Measurements from ENCODE around the gene YKT6.
"Not testable (repeated sequence)": the region's sequence is repeated elsewhere in the genome, so short reads cannot be mapped to it uniquely, and the experiment has no call there.

Gene YKT6

GRCh38 chr7:44161371-44161770 lies 39.4 kb upstream of the YKT6 start:
- Mint-ChIP-seq H3K4me1 (ENCODE audit: low read depth) (no peaks in the 10 kb centered on the region), H3K27ac (no peak overlapping the region), H3K4me3 (no peak overlapping the region), H3K27me3 (ENCODE audit: low read depth) (peaks cover 17% of the 10 kb centered on the region), H3K9me3 (no peaks in the 10 kb centered on the region), H3K36me3 (ENCODE audit: low read depth) (no peaks in the 10 kb centered on the region)

GRCh38 chr7:44162179-44162578 lies 38.6 kb upstream of the YKT6 start:
- no peak overlapping the region for H3K27ac Mint-ChIP-seq
- no peaks in the 10 kb centered on the region for H3K4me1 Mint-ChIP-seq (ENCODE audit: low read depth)
- no peaks in the 10 kb centered on the region for H3K36me3 Mint-ChIP-seq (ENCODE audit: low read depth)
- H3K4me3 Mint-ChIP-seq: no peak overlapping the region
- H3K9me3 Mint-ChIP-seq: no peaks in the 10 kb centered on the region
- H3K27me3 Mint-ChIP-seq (ENCODE audit: low read depth): peaks cover 17% of the 10 kb centered on the region

GRCh38 chr7:44162785-44163395 lies 37.9 kb upstream of the YKT6 start:
- no peak overlapping the region for H3K27ac Mint-ChIP-seq
- H3K4me1 Mint-ChIP-seq (ENCODE audit: low read depth): peaks cover 3% of the 10 kb centered on the region
- no peaks in the 10 kb centered on the region for H3K36me3 Mint-ChIP-seq (ENCODE audit: low read depth)
- peaks cover 17% of the 10 kb centered on the region for H3K27me3 Mint-ChIP-seq (ENCODE audit: low read depth)
- no peak overlapping the region for H3K4me3 Mint-ChIP-seq
- H3K9me3 Mint-ChIP-seq: no peaks in the 10 kb centered on the region

- Mint-ChIP-seq H3K9me3 (no peaks in the 10 kb centered on the region), H3K4me1 (ENCODE audit: low read depth) (peaks cover 4% of the 10 kb centered on the region), H3K27ac (no peak overlapping the region), H3K4me3 (no peak overlapping the region), H3K27me3 (ENCODE audit: low read depth) (peaks cover 17% of the 10 kb centered on the region), H3K36me3 (ENCODE audit: low read depth) (no peaks in the 10 kb centered on the region)
These were observed 37.2 kb upstream of the YKT6 start for GRCh38 chr7:44163591-44163990.

GRCh38 chr7:44167920-44168319 lies 32.9 kb upstream of the YKT6 start:
- H3K4me1 Mint-ChIP-seq (ENCODE audit: low read depth): peaks cover 4% of the 10 kb centered on the region
- no peaks in the 10 kb centered on the region for H3K9me3 Mint-ChIP-seq
- no peak overlapping the region for H3K4me3 Mint-ChIP-seq

GRCh38 chr7:44171901-44172300 lies 28.9 kb upstream of the YKT6 start:
- H3K27ac Mint-ChIP-seq; H3K36me3 Mint-ChIP-seq (ENCODE audit: low read depth); H3K4me1 Mint-ChIP-seq (ENCODE audit: low read depth); H3K4me3 Mint-ChIP-seq; H3K9me3 Mint-ChIP-seq: not testable (repeated sequence)
- peaks cover 28% of the 10 kb centered on the region for H3K27me3 Mint-ChIP-seq (ENCODE audit: low read depth)

More at GRCh38 chr7:44167920-44168319, 32.9 kb upstream of the YKT6 start:
- no peaks in the 10 kb centered on the region for H3K36me3 Mint-ChIP-seq (ENCODE audit: low read depth)
- no peak overlapping the region for H3K27ac Mint-ChIP-seq
- H3K27me3 Mint-ChIP-seq (ENCODE audit: low read depth): peaks cover 25% of the 10 kb centered on the region

- Mint-ChIP-seq H3K4me1 (ENCODE audit: low read depth) (peaks cover 4% of the 10 kb centered on the region), H3K27me3 (ENCODE audit: low read depth) (peaks cover 28% of the 10 kb centered on the region), H3K36me3 (ENCODE audit: low read depth) (no peaks in the 10 kb centered on the region), H3K4me3 (no peak overlapping the region), H3K27ac (no peak overlapping the region), H3K9me3 (no peaks in the 10 kb centered on the region)
These were observed 28.4 kb upstream of the YKT6 start for GRCh38 chr7:44172352-44172751.

- Mint-ChIP-seq H3K27ac (no peak overlapping the region), H3K36me3 (ENCODE audit: low read depth) (no peaks in the 10 kb centered on the region), H3K4me1 (ENCODE audit: low read depth) (peaks cover under 1% of the 10 kb centered on the region), H3K4me3 (no peak overlapping the region), H3K9me3 (no peaks in the 10 kb centered on the region), H3K27me3 (ENCODE audit: low read depth) (peaks cover 28% of the 10 kb centered on the region)
These were observed 27.9 kb upstream of the YKT6 start for GRCh38 chr7:44172803-44173424.

GRCh38 chr7:44173911-44174693 lies 26.7 kb upstream of the YKT6 start:
- no peaks in the 10 kb centered on the region for H3K36me3 Mint-ChIP-seq (ENCODE audit: low read depth)
- no peaks in the 10 kb centered on the region for H3K4me1 Mint-ChIP-seq (ENCODE audit: low read depth)
- H3K4me3 Mint-ChIP-seq: no peak overlapping the region
- H3K27ac Mint-ChIP-seq: no peak overlapping the region
- H3K9me3 Mint-ChIP-seq: no peaks in the 10 kb centered on the region
- H3K27me3 Mint-ChIP-seq (ENCODE audit: low read depth): peaks cover 27% of the 10 kb centered on the region

- H3K27ac Mint-ChIP-seq; H3K36me3 Mint-ChIP-seq (ENCODE audit: low read depth); H3K9me3 Mint-ChIP-seq; H3K4me1 Mint-ChIP-seq (ENCODE audit: low read depth); H3K4me3 Mint-ChIP-seq: not testable (repeated sequence)
- peaks cover 27% of the 10 kb centered on the region for H3K27me3 Mint-ChIP-seq (ENCODE audit: low read depth)
These were observed 26.2 kb upstream of the YKT6 start for GRCh38 chr7:44174694-44174948.

GRCh38 chr7:44175730-44176129 lies 25.0 kb upstream of the YKT6 start:
- Mint-ChIP-seq H3K27me3 (ENCODE audit: low read depth) (peaks cover 27% of the 10 kb centered on the region), H3K4me3 (no peak overlapping the region), H3K9me3 (no peaks in the 10 kb centered on the region), H3K36me3 (ENCODE audit: low read depth) (no peaks in the 10 kb centered on the region), H3K27ac (no peak overlapping the region), H3K4me1 (ENCODE audit: low read depth) (no peaks in the 10 kb centered on the region)

- Mint-ChIP-seq H3K36me3 (ENCODE audit: low read depth) (no peaks in the 10 kb centered on the region), H3K9me3 (no peaks in the 10 kb centered on the region), H3K27ac (no peak overlapping the region), H3K27me3 (ENCODE audit: low read depth) (peaks cover 27% of the 10 kb centered on the region), H3K4me1 (ENCODE audit: low read depth) (no peaks in the 10 kb centered on the region), H3K4me3 (no peak overlapping the region)
These were observed 24.3 kb upstream of the YKT6 start for GRCh38 chr7:44176486-44176885.

- Mint-ChIP-seq H3K27ac (no peak overlapping the region), H3K4me3 (no peak overlapping the region), H3K36me3 (ENCODE audit: low read depth) (no peaks in the 10 kb centered on the region), H3K9me3 (peaks cover 5% of the 10 kb centered on the region), H3K27me3 (ENCODE audit: low read depth) (peaks cover 24% of the 10 kb centered on the region), H3K4me1 (ENCODE audit: low read depth) (no peaks in the 10 kb centered on the region)
These were observed 23.1 kb upstream of the YKT6 start for GRCh38 chr7:44177570-44178131.

GRCh38 chr7:44180631-44181030 lies 20.1 kb upstream of the YKT6 start:
- no peaks in the 10 kb centered on the region for H3K36me3 Mint-ChIP-seq (ENCODE audit: low read depth)

GRCh38 chr7:44182827-44183226 lies 18.0 kb upstream of the YKT6 start:
- Mint-ChIP-seq H3K36me3 (ENCODE audit: low read depth) (no peaks in the 10 kb centered on the region), H3K27me3 (ENCODE audit: low read depth) (peaks cover 4% of the 10 kb centered on the region), H3K9me3 (peaks cover 12% of the 10 kb centered on the region), H3K27ac (no peak overlapping the region), H3K4me1 (ENCODE audit: low read depth) (no peaks in the 10 kb centered on the region), H3K4me3 (no peak overlapping the region)

More at GRCh38 chr7:44180631-44181030, 20.1 kb upstream of the YKT6 start:
- H3K27me3 Mint-ChIP-seq (ENCODE audit: low read depth): peaks cover 4% of the 10 kb centered on the region
- peaks cover 12% of the 10 kb centered on the region for H3K9me3 Mint-ChIP-seq
- no peak overlapping the region for H3K27ac Mint-ChIP-seq
- no peak overlapping the region for H3K4me3 Mint-ChIP-seq
- H3K4me1 Mint-ChIP-seq (ENCODE audit: low read depth): no peaks in the 10 kb centered on the region

Data from T-helper 1 cell treated with Interleukin-12 subunit alpha and Interleukin-12 subunit beta and Interleukin-4 antibody, amounts not matched to agents 30 μg/mL and 1 μg/mL, for 36 hours (primary cell).